ENCODE data around the gene KCNB1.

- TF ChIP-seq EZH2phosphoT487 (IDR thresholded peaks at IDR 0.05; ENCODE audit: low read depth) (no peak), CTCF (IDR thresholded peaks at IDR 0.05; ENCODE audit: low read depth, low read length) (no peak)
Measured at GRCh38 chr20:49420811-49421295, 61.6 kb downstream of the KCNB1 start.

Data from OCI-LY3 (cell line).